HepG2 (cell line): Measurements from ENCODE around the gene LDAH. TPM values are rescaled to one million over a fixed set of nuclear protein-coding genes. Genes with fewer than 3 reads are reported as not detected.
A peak's percentile ranks its signal among the peaks of the same experiment; 100 is the strongest.

Source experiments
- ATAC-seq: fragments of 200-7000 bp; cut with Tn5 transposase; 3 replicates; pipeline ENCODE4 v1.9.1; 2020; ENCODE audit warnings: mild to moderate bottlenecking, moderate library complexity
- BruUV-seq: library from RNA; stranded (reverse); fragments of 400-500 nt; replicated peaks from 2 replicates; lab custom pipeline; 2021; lab: Mats Ljungman, UMichigan
- CTCF ChIA-PET: fragments of 300-600 bp; formaldehyde crosslinking; extraction: SDS; loops from one replicate; lab custom pipeline; 2021; ENCODE audit warnings: low total read pairs, inconsistent platforms, low intra/inter-chr PET ratio; lab: Yijun Ruan, JAX
- POLR2A ChIA-PET: fragments of 350-600 bp; sonication (Branson Sonifier 250); formaldehyde crosslinking; loops from one replicate; lab custom pipeline; 2020; ENCODE audit warnings: antibody characterized with exemption, inconsistent platforms; lab: Yijun Ruan, JAX
- DNase-seq: peaks from one replicate; pipeline ENCODE4 v3.0.0-alpha.2; 2015; ENCODE audit warnings: low spot score
- FAIRE-seq: peaks from 3 replicates; lab custom pipeline; 2011; peaks lifted over from hg19 to GRCh38; lab: Jason Lieb, UNC
- H2AFZ ChIP-seq: one replicate; pipeline ENCODE4 v1.6.1; 2011; ENCODE audit warnings: low read length, inconsistent platforms
- H3K27ac ChIP-seq: fragments of 300-600 bp; 3 replicates; pipeline ENCODE4 v1.8.0; 2011; ENCODE audit warnings: mixed run types, mild to moderate bottlenecking, mixed read lengths, low read length, inconsistent platforms; ENCODE audit not compliant: insufficient read depth; ENCODE audit errors: extremely low read length
- H3K27me3 ChIP-seq, 2 experiments: fragments of 200-600 bp in 1 of 2; 2 replicates in 1 of 2; 3 replicates in 1 of 2; pipeline versions ENCODE4 v1.6.0 to v1.8.0; 2011; ENCODE audit warnings: low read length in 2 of 2, mild to moderate bottlenecking in 2 of 2, moderate library complexity in 2 of 2, inconsistent platforms in 1 of 2; ENCODE audit not compliant: insufficient read depth in 2 of 2, control insufficient read depth in 1 of 2
- H3K36me3 ChIP-seq, 2 experiments: fragments of 200-600 bp in 1 of 2; replicated peaks in 1 of 2; 2 replicates in 1 of 2; 3 replicates in 1 of 2; pipeline versions ENCODE4 v1.5.1 to v1.8.0; 2011; ENCODE audit warnings: low read length in 2 of 2, inconsistent platforms in 1 of 2; ENCODE audit not compliant: insufficient read depth in 2 of 2, control insufficient read depth in 1 of 2
- H3K4me1 ChIP-seq: 2 replicates; pipeline ENCODE4 v1.5.1; 2012; ENCODE audit warnings: low read length, inconsistent platforms; ENCODE audit not compliant: insufficient read depth
- H3K4me2 ChIP-seq: 2 replicates; pipeline ENCODE4 v1.6.0; 2011; ENCODE audit warnings: low read depth, low read length, inconsistent platforms
- H3K4me3 ChIP-seq, 3 experiments: fragments of 200-600 bp in 1 of 3; sonication (generic), shearing (Covaris generic) in 1 of 3; replicated peaks in 1 of 3; 2 replicates each; pipeline ENCODE4 v1.5.1; 2011 to 2016; ENCODE audit warnings: low read length in 3 of 3, inconsistent platforms in 2 of 3, low read depth in 2 of 3, mild to moderate bottlenecking in 2 of 3, control low read depth in 1 of 3, mixed read lengths in 1 of 3; ENCODE audit not compliant: insufficient read depth in 1 of 3
- H3K79me2 ChIP-seq: one replicate; pipeline ENCODE4 v1.6.1; 2011; ENCODE audit warnings: low read length, inconsistent platforms; ENCODE audit not compliant: insufficient read depth
- H3K9ac ChIP-seq: 2 replicates; pipeline ENCODE4 v1.6.0; 2011; ENCODE audit warnings: mild to moderate bottlenecking, low read depth, low read length, inconsistent platforms; ENCODE audit not compliant: insufficient read depth
- H3K9me3 ChIP-seq: 2 replicates; pipeline ENCODE4 v1.5.1; 2012; ENCODE audit warnings: mild to moderate bottlenecking, low read length
- H4K20me1 ChIP-seq: 2 replicates; pipeline ENCODE4 v1.6.0; 2011; ENCODE audit warnings: inconsistent platforms, mild to moderate bottlenecking, low read length, moderate library complexity; ENCODE audit not compliant: insufficient read depth
- AGO2 ChIP-seq: fragments of 200-400 bp; formaldehyde crosslinking; optimal IDR thresholded peaks from 2 replicates; pipeline ENCODE3; 2017; ENCODE audit warnings: mild to moderate bottlenecking, low read depth, low read length, moderate library complexity
- ARID5B ChIP-seq: IDR thresholded peaks from 2 replicates; pipeline ENCODE4 v1.4.0; 2020; ENCODE audit warnings: mild to moderate bottlenecking, missing genetic modification reagents
- GZF1 ChIP-seq: sonication (generic); formaldehyde crosslinking; IDR thresholded peaks from 2 replicates; pipeline ENCODE4 v1.5.1; 2020; ENCODE audit warnings: mild to moderate bottlenecking, missing genetic modification reagents
- ISX ChIP-seq: sonication (generic); formaldehyde crosslinking; conservative IDR thresholded peaks from 2 replicates; pipeline ENCODE4 v1.5.0; 2020; ENCODE audit warnings: missing genetic modification reagents
- NONO ChIP-seq, 2 experiments: fragments of 450-650 bp in 1 of 2; sonication (generic) in 1 of 2; formaldehyde crosslinking in 1 of 2; IDR thresholded peaks in 1 of 2; conservative IDR thresholded peaks in 1 of 2; 2 replicates each; pipeline versions ENCODE4 v1.6.1 to v1.8.0; 2017 to 2022; ENCODE audit warnings: mild to moderate bottlenecking in 1 of 2, missing genetic modification reagents in 1 of 2, moderate library complexity in 1 of 2
- RXRB ChIP-seq: IDR thresholded peaks from 2 replicates; pipeline ENCODE4 v1.6.1; 2016; ENCODE audit warnings: borderline replicate concordance, missing genetic modification reagents, missing compliant biosample characterization
- ZNF234 ChIP-seq: sonication (generic); formaldehyde crosslinking; conservative IDR thresholded peaks from 2 replicates; pipeline ENCODE4 v1.5.1; 2020; ENCODE audit warnings: mild to moderate bottlenecking, missing genetic modification reagents
- ZNF260 ChIP-seq: sonication (generic); formaldehyde crosslinking; IDR thresholded peaks from 2 replicates; pipeline ENCODE4 v1.4.0; 2020; ENCODE audit warnings: missing genetic modification reagents, low read depth, mild to moderate bottlenecking, borderline replicate concordance
- ZNF274 ChIP-seq: sonication (generic); formaldehyde crosslinking; IDR thresholded peaks from 2 replicates; pipeline ENCODE4 v1.5.1; 2020; ENCODE audit warnings: mild to moderate bottlenecking, missing genetic modification reagents
- ZNF572 ChIP-seq: sonication (generic); formaldehyde crosslinking; IDR thresholded peaks from 2 replicates; pipeline ENCODE4 v1.5.1; 2020; ENCODE audit warnings: mild to moderate bottlenecking, missing genetic modification reagents
- ZNF615 ChIP-seq: sonication (generic); formaldehyde crosslinking; IDR thresholded peaks from 2 replicates; pipeline ENCODE4 v1.5.0; 2020; ENCODE audit warnings: mild to moderate bottlenecking, missing genetic modification reagents, borderline replicate concordance
- ZSCAN22 ChIP-seq: sonication (generic); formaldehyde crosslinking; IDR thresholded peaks from 2 replicates; pipeline ENCODE4 v1.4.0; 2020; ENCODE audit warnings: mild to moderate bottlenecking, missing genetic modification reagents
- WGBS: methylation state at CpG from one replicate; pipeline ENCODE4 v1.1.6; 2017; ENCODE audit warnings: low lambda C conversion rate; 5-methylcytosine and 5-hydroxymethylcytosine counted together
- in situ Hi-C: cut with HindIII; loops from 2 replicates; pipeline ENCODE4 v1.10.0; 2017; ENCODE audit warnings: low pct_unique_long_range_greater_than_20kb; ENCODE audit not compliant: extremely low pct_ligation_motif_present
- intact Hi-C: fragments of 100-400 bp; cut with micrococcal nuclease; formaldehyde crosslinking; loops from one replicate; pipeline ENCODE4 v1.10.0; 2022; ENCODE audit not compliant: unreplicated experiment
- polyA plus RNA-seq, 8 experiments: library from polyadenylated mRNA; depleted of rRNA in 3 of 8; stranded (reverse) in 7 of 8; unstranded in 1 of 8; fragments of >200 nt; fragmentation: Illumina TruSeq in 4 of 8; extraction: Trizol in 4 of 8; gene quantifications; 2 replicates each; pipeline versions ENCODE4 v1.2.1 to v1.2.3, GENCODE V29; 2011 to 2016; ENCODE audit warnings: low read depth in 4 of 8, missing spikeins in 1 of 8, mixed read lengths in 1 of 8; ENCODE audit not compliant: insufficient read depth in 1 of 8
- total RNA-seq, 5 experiments: library from RNA; depleted of rRNA; stranded (reverse); fragments of >200 nt; fragmentation: Illumina TruSeq; extraction: Trizol; gene quantifications; 2 replicates each; pipeline ENCODE4 v1.2.3, GENCODE V29; 2016; ENCODE audit warnings: low read depth in 1 of 5
- TF ChIP-seq, protein P1 (sequence below): sonication (generic); formaldehyde crosslinking; IDR thresholded peaks from 2 replicates; pipeline ENCODE4 v1.8.0; 2022; ENCODE audit warnings: missing genetic modification reagents, mild to moderate bottlenecking, moderate library complexity, borderline replicate concordance
- TF ChIP-seq, protein P2 (sequence below): sonication (generic); formaldehyde crosslinking; IDR thresholded peaks from 2 replicates; pipeline ENCODE4 v1.5.0; 2020; ENCODE audit warnings: missing genetic modification reagents

The LDAH gene
- total and polyA plus RNA-seq, 2 of the 13 experiments (the other 11 are each of a cell fraction or from before 2014, with no cell fraction given): 28.8 to 46.2 TPM

DNA sequence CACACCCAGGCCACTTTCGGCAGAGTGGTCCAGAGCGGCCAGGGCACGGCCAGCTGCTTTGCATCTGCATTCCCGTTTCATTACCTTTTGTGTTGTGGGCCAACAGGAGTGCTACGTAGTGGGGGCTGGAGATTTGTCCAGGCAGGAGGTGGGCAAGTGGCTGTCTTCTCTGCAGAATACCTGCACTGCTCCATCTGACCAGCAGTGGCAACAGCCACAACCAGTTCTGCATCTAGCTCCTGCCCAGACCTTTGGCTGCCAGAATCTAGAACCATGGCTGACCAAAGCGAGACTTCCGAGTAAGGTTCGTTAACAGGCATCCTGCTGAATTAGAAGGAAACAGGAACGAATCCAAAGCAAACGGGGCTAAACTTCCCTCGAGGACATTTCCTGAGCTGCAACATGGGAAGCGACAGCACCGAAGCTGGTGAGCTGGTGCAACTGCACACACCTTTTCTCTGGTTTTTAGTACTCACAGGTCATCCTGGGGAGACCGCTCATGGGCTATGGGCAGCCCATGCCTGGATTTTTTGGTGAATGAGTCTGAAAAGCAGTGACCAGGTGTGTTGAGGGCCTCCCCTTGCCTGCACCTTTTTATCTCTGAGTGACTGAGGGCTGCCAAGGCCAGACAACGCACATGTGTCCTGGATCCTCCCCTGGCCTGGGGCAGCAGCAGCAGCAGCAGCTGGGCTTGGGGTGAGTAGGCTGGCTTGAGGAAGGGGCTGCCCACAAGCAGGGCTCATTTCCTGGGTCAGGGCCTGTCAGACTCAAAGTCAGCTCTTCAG lies 145.4 kb downstream of the LDAH start:
- Histone ChIP-seq H3K27ac (no peak overlapping the region), H3K4me2 (no peak overlapping the region), H4K20me1 (no peaks in the 10 kb centered on the region), H3K36me3 (peaks cover 8 to 15% of the 10 kb centered on the region in 2 experiments; a peak in 4 of 5 replicates), H3K79me2 (no peaks in the 10 kb centered on the region), H3K27me3 (no peaks in the 10 kb centered on the region), H3K4me3 (no peak overlapping the region), H3K9me3 (no peaks in the 10 kb centered on the region), H3K9ac (no peak overlapping the region), H3K4me1 (peaks cover 44% of the 10 kb centered on the region), H2AFZ (no peak overlapping the region)
- WGBS: 77% methylated on average over 15 of the region's 15 CpGs
- FAIRE-seq (peak; percentile 42), DNase-seq (no peak), ATAC-seq (peak; percentile 48)
- in situ Hi-C loops (no loop called here), intact Hi-C loops (loop anchor here (2.0 to 5.0 kb wide), 3 partner anchors 51 to 239 kb away; no protein-coding TSS in a partner anchor)
- no TSS peak for BruUV-seq
- CTCF ChIA-PET: interaction anchor here (2.0 to 3.0 kb wide), 3 partner anchors 11 to 16 kb away, joined by 6 to 61 read pairs (median 12); partner anchors contain the start of gene GDF7
- POLR2A ChIA-PET: interaction anchor here (3.3 to 6.3 kb wide), 2 partner anchors 13 to 26 kb away, joined by 43 to 216 read pairs; partner anchors contain the start of genes GDF7 and HS1BP3
- TF ChIP-seq GZF1 (CRISPR knock-in tag) (no peak), ZNF615 (CRISPR knock-in tag) (no peak), RXRB (no peak), ZNF274 (CRISPR knock-in tag) (no peak), ZNF234 (CRISPR knock-in tag) (no peak), AGO2 (no peak), ZNF260 (no peak), ZNF572 (CRISPR knock-in tag) (no peak), ARID5B (CRISPR knock-in tag) (no peak), NONO (IDR thresholded peaks at IDR 0.05) (no peak), NONO (CRISPR knock-in tag; conservative IDR thresholded peaks at IDR 0.05) (no peak), ISX (CRISPR knock-in tag) (no peak), ZSCAN22 (CRISPR knock-in tag) (no peak)
- TF ChIP-seq, protein P1, sequence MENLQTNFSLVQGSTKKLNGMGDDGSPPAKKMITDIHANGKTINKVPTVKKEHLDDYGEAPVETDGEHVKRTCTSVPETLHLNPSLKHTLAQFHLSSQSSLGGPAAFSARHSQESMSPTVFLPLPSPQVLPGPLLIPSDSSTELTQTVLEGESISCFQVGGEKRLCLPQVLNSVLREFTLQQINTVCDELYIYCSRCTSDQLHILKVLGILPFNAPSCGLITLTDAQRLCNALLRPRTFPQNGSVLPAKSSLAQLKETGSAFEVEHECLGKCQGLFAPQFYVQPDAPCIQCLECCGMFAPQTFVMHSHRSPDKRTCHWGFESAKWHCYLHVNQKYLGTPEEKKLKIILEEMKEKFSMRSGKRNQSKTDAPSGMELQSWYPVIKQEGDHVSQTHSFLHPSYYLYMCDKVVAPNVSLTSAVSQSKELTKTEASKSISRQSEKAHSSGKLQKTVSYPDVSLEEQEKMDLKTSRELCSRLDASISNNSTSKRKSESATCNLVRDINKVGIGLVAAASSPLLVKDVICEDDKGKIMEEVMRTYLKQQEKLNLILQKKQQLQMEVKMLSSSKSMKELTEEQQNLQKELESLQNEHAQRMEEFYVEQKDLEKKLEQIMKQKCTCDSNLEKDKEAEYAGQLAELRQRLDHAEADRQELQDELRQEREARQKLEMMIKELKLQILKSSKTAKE (CRISPR knock-in tag): no peak
- TF ChIP-seq, protein P2, sequence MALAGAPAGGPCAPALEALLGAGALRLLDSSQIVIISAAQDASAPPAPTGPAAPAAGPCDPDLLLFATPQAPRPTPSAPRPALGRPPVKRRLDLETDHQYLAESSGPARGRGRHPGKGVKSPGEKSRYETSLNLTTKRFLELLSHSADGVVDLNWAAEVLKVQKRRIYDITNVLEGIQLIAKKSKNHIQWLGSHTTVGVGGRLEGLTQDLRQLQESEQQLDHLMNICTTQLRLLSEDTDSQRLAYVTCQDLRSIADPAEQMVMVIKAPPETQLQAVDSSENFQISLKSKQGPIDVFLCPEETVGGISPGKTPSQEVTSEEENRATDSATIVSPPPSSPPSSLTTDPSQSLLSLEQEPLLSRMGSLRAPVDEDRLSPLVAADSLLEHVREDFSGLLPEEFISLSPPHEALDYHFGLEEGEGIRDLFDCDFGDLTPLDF: no peak
